ENCODE data around the gene MYO5B. TPM values are rescaled to one million over a fixed set of nuclear protein-coding genes. Genes with fewer than 3 reads are reported as not detected.

The MYO5B gene
- total RNA-seq, 2 experiments from 2014 or later = not detected

DNA sequence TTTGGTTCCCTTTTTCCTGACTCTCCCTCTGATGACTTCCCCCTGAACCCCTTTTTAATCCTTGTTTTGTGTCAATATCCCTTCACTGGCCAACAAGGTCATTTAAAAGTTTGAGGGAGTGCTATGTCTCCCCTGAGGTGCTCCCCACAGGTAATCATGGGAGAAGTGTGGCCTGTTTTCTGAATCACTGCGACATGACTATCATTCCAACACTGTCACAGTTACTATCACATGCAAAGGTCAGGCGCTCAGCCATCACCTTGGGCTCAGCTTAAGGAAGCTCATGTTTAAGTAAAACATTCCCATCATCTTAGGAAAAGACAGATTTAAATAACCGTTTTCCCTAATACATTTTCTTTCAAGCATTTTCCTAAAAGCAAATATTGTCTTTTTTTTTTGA is 360.7 kb downstream of the MYO5B start:
- Mint-ChIP-seq H3K4me1 (peaks cover 3% of the 10 kb centered on the region), H3K9me3 (peaks cover 3% of the 10 kb centered on the region), H3K27me3 (peaks cover 3% of the 10 kb centered on the region), H3K27ac (no peak overlapping the region), H3K36me3 (peaks cover 25% of the 10 kb centered on the region), H3K4me3 (no peak overlapping the region)
- DNase-seq (no peak), ATAC-seq (ENCODE audit: low read depth) (no peak)
- POLR2A ChIA-PET = no interaction called here

DNA sequence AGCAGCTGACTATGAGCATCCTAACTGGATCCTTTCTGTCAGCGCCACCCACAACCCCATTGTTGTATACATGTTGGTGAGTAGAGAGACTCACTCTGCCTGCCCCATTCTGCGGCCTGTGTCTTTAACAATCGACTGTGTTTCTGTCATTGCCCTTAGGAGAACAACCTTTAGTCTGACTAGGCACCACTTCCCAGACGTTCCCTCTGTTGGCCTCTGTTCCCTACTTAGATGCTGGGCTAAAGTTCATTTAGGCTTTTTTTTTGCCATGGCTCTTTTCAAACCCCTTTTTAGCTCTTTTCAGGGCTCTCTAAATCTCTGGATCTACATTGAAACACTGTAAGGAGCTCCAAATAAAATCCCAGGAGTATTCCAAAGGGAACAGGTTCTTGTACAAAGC is 361.1 kb downstream of the MYO5B start:
- no peak overlapping the region for H3K4me3 Mint-ChIP-seq
- H3K36me3 Mint-ChIP-seq = peaks cover 25% of the 10 kb centered on the region
- peaks cover 3% of the 10 kb centered on the region for H3K4me1 Mint-ChIP-seq
- POLR2A ChIA-PET = no interaction called here
- H3K27ac Mint-ChIP-seq = no peak overlapping the region
- no peak for ATAC-seq (ENCODE audit: low read depth)
- no peak for DNase-seq
- peaks cover 5% of the 10 kb centered on the region for H3K27me3 Mint-ChIP-seq
- H3K9me3 Mint-ChIP-seq = peaks cover 5% of the 10 kb centered on the region

DNA sequence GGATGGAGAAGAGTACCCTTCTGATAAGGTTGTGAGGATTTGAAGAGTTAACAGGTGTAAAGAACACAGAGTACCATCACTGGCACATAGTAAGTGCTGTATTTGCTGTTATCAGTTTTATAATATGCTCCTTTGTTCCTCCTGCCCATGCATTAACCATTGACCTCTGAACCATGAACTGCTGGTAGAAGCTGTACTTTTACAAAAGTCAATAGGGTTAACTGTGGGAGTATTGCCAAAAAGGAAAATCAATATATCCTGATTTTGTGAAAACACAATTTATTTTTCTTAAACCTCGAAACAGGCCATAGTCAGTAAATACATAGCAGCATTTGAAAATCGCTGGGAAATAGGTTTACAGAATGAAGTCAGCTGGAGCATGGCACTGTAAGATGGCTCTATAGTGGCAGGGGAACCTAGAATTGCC is 362.7 kb downstream of the MYO5B start:
- ATAC-seq (ENCODE audit: low read depth) (no peak), DNase-seq (no peak)
- H3K27ac Mint-ChIP-seq = no peak overlapping the region
- POLR2A ChIA-PET = no interaction called here
- H3K36me3 Mint-ChIP-seq = peaks cover 31% of the 10 kb centered on the region
- H3K9me3 Mint-ChIP-seq = peaks cover 12% of the 10 kb centered on the region
- H3K4me3 Mint-ChIP-seq = no peak overlapping the region
- peaks cover 8% of the 10 kb centered on the region for H3K27me3 Mint-ChIP-seq
- H3K4me1 Mint-ChIP-seq = peaks cover 3% of the 10 kb centered on the region

DNA sequence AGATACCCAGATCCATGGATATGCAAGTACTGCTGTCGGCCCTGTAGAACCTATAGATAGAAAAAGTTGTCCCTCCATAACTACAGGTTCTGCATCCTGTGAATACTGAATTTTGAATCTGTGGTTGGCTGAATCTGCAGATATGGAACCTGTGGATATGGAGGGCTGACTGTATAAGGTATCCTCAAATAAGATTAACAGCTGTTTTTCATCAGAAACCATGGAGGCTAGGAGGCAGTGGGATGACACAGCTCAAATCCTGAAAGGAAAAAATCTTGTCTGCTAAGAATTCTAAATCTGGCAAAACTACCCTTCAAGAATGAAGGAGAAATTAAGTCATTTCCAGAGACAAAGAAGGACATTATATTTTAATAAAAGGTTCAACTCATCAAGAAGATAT is 367.0 kb downstream of the MYO5B start:
- Mint-ChIP-seq H3K4me1 (peaks cover 3% of the 10 kb centered on the region), H3K36me3 (peaks cover 61% of the 10 kb centered on the region), H3K4me3 (no peak overlapping the region), H3K27me3 (peaks cover 8% of the 10 kb centered on the region), H3K27ac (no peak overlapping the region), H3K9me3 (peaks cover 17% of the 10 kb centered on the region)
- ATAC-seq (ENCODE audit: low read depth) = no peak
- no peak for DNase-seq
- POLR2A ChIA-PET = no interaction called here

GRCh38 chr18:49819823-49820671 is 374.9 kb downstream of the MYO5B start:
- H3K4me1 Mint-ChIP-seq = peaks cover 61% of the 10 kb centered on the region
- DNase-seq (peak; percentile 58), ATAC-seq (ENCODE audit: low read depth) (peak; percentile 79)
- H3K4me3 Mint-ChIP-seq = peak overlapping the region; percentile 71
- peaks cover 56% of the 10 kb centered on the region for H3K36me3 Mint-ChIP-seq
- H3K27ac Mint-ChIP-seq = peak overlapping the region; percentile 97
- no peaks in the 10 kb centered on the region for H3K27me3 Mint-ChIP-seq
- POLR2A ChIA-PET = interaction anchor here (0.7 to 2.2 kb wide), 7 partner anchors 7 to 461 kb away, joined by 3 to 12 read pairs (median 4); partner anchors contain the start of genes C18orf32 and MBD1
- H3K9me3 Mint-ChIP-seq = no peaks in the 10 kb centered on the region

DNA sequence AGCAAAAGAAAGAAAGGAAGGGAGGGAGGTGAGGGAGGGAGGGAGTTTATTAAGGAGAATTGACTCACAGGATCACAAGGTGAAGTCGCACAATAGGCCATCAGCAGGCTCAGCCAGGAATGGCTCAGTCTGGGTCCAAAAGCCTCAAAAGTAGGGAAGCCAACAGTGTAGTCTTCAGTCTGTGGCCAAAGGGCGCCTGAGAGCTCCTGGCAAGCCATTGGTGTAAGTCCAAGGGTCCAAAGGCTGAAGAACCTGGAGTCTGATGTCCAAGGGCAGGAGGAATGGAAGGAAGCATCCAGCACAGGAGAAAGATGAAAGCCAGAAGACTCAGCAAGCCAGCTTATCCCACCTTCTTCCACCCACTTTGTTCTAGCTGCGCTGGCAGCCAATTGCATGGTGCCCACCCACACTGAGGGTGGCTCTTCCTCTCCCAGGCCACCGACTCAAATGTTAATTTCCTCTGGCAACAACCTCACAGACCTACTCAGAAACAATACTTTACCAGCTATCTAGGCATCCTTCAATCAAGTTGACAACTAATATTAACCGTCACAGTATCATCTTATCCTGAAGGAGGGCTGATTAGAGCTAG is 375.8 kb downstream of the MYO5B start:
- H3K4me3 Mint-ChIP-seq = peak overlapping the region; percentile 71
- peaks cover 63% of the 10 kb centered on the region for H3K4me1 Mint-ChIP-seq
- no peak for ATAC-seq (ENCODE audit: low read depth)
- H3K27ac Mint-ChIP-seq = peak overlapping the region; percentile 97
- H3K9me3 Mint-ChIP-seq = no peaks in the 10 kb centered on the region
- no peak for DNase-seq
- H3K36me3 Mint-ChIP-seq = peaks cover 51% of the 10 kb centered on the region
- no peaks in the 10 kb centered on the region for H3K27me3 Mint-ChIP-seq
- POLR2A ChIA-PET = interaction anchor here (0.7 to 2.2 kb wide), 6 partner anchors 8 to 488 kb away, joined by 3 to 12 read pairs (median 4); partner anchors contain the start of genes C18orf32 and MBD1

- Mint-ChIP-seq H3K27me3 (no peaks in the 10 kb centered on the region), H3K4me3 (peak overlapping the region; percentile 17), H3K27ac (peak overlapping the region; percentile 97), H3K4me1 (peaks cover 63% of the 10 kb centered on the region), H3K9me3 (no peaks in the 10 kb centered on the region), H3K36me3 (peaks cover 44% of the 10 kb centered on the region)
- POLR2A ChIA-PET = no interaction called here
- ATAC-seq (ENCODE audit: low read depth) = no peak
- DNase-seq = no peak
Measured at GRCh38 chr18:49817947-49818346, 377.0 kb downstream of the MYO5B start.

DNA sequence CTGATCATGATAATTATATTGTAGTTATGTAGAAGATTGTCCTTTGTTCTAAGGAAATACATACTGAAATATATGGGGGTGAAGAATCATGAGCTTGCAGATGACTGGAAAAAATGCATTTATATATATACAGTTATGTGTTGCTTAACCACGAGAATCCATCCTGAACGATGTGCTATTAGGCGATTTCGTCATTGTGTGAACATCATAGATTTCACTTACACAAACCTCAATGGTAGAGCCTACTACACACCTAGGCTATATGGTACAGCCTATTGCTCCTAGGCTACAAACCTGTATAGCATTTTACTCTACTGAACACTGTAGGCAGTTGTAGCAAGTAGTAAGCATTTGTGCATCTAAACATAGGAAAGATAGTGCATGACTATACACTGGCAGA is 379.0 kb downstream of the MYO5B start:
- POLR2A ChIA-PET = no interaction called here
- peaks cover 62% of the 10 kb centered on the region for H3K4me1 Mint-ChIP-seq
- peak overlapping the region; percentile 93 for H3K4me3 Mint-ChIP-seq
- H3K27ac Mint-ChIP-seq = no peak overlapping the region
- H3K27me3 Mint-ChIP-seq = no peaks in the 10 kb centered on the region
- ATAC-seq (ENCODE audit: low read depth) = no peak
- H3K9me3 Mint-ChIP-seq = no peaks in the 10 kb centered on the region
- peaks cover 37% of the 10 kb centered on the region for H3K36me3 Mint-ChIP-seq
- DNase-seq = no peak

DNA sequence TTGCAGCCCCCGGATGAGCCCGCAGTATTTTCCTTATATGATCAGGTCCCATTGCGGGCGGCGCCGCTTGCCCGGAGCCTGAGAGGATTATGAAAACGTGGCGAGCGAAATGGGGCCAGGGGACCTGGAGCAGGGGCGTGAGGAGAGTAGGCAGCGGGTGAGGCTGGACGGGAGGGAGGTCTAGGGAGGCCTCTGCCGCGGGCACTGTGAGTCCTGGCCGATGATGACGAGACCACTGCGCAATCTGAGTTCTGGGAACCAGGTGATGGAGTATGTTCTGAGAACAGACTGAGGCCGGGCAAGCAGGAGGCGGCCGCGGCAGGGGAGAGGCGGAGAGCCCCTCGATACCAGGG is 380.8 kb downstream of the MYO5B start:
- peak; percentile 65 for ATAC-seq (ENCODE audit: low read depth)
- H3K4me1 Mint-ChIP-seq = peaks cover 53% of the 10 kb centered on the region
- H3K27ac Mint-ChIP-seq = peak overlapping the region; percentile 97
- POLR2A ChIA-PET = interaction anchor here (0.6 to 1.0 kb wide), 8 partner anchors 9 to 565 kb away, joined by 3 to 6 read pairs (median 3); partner anchors contain the start of gene C18orf32
- H3K27me3 Mint-ChIP-seq = no peaks in the 10 kb centered on the region
- H3K36me3 Mint-ChIP-seq = peaks cover 45% of the 10 kb centered on the region
- peaks cover 3% of the 10 kb centered on the region for H3K9me3 Mint-ChIP-seq
- no peak for DNase-seq
- peak overlapping the region; percentile 93 for H3K4me3 Mint-ChIP-seq

DNA sequence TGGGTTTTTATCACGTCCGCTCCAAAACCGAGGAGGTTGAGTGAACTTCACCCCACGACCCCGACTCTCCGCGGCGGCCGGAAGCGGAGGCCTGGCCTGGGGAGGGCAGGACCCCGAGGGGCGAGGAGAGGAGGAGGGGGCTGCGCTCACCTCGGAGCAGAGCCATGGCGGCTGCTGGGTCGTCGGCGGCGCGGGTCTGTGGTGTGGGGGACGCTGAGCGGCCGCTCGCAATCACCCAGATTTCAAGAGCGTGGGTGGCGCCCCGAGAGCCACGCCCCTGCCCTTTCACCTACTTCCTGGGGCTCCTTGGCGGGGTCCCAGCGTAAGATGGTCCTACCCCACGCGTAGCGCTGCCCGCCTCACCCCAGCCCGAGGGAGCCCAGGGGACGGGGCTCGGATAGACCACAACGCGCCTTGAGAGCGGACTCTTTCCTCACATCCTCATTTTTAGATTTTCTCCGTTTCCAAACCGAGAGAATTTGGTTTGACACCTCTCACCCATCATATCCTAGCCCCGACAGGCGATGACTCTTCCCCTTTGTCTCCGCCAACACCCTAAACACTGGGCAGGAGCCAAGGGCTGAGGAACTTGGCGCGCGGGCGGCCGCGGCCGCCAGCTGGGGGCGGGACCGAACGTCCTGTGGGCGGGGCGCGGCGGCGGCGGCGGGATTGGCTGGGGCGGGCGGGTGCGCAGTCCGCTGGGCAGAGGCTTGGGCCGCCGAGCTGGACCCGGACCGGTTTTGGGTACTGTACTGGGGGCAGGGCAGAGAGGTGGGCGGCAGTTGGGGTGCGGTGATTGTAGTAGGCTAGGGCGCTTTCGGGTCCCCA is 381.4 kb downstream of the MYO5B start, which contains the start of gene ACAA2:
ACAA2 (minus strand) TSS at position 215 of the 828 bp plus-strand sequence; CDS start at position 166, 49 bp downstream.
- ATAC-seq (ENCODE audit: low read depth) (peak; percentile 84), DNase-seq (peak; percentile 90)
- peak within 1 kb of the TSS; percentile 97 for H3K27ac Mint-ChIP-seq
- H3K4me3 Mint-ChIP-seq = peak within 1 kb of the TSS; percentile 93
- H3K4me1 Mint-ChIP-seq = peaks cover 52% of the 10 kb centered on the region
- POLR2A ChIA-PET = interaction anchor here (0.6 to 1.2 kb wide), 11 partner anchors 7 to 565 kb away, joined by 3 to 6 read pairs (median 3); partner anchors contain the start of gene C18orf32
- H3K27me3 Mint-ChIP-seq = no peaks in the 10 kb centered on the region
- peaks cover 49% of the 10 kb centered on the region for H3K36me3 Mint-ChIP-seq
- peaks cover 7% of the 10 kb centered on the region for H3K9me3 Mint-ChIP-seq

DNA sequence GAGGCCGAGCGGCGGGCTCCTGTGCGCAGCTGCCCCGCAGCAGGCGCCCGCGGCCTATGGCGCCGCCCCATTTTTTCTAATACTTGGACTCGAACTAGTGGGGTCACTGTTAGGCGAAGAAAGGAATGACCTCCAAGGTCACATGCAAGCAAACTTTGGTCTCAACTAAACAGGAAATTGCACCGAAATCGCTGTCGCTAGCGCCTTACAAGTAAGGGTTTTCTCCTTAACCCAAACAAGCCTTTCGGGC is 382.0 kb downstream of the MYO5B start:
- Mint-ChIP-seq H3K4me3 (peak overlapping the region; percentile 93), H3K36me3 (peaks cover 48% of the 10 kb centered on the region), H3K9me3 (peaks cover 10% of the 10 kb centered on the region), H3K4me1 (peaks cover 49% of the 10 kb centered on the region), H3K27me3 (no peaks in the 10 kb centered on the region), H3K27ac (peak overlapping the region; percentile 97)
- POLR2A ChIA-PET = interaction anchor here (1.0 to 1.2 kb wide), 3 partner anchors 8 to 24 kb away, joined by 3 to 5 read pairs (median 3); no protein-coding TSS in a partner anchor
- DNase-seq (no peak), ATAC-seq (ENCODE audit: low read depth) (peak; percentile 1)

DNA sequence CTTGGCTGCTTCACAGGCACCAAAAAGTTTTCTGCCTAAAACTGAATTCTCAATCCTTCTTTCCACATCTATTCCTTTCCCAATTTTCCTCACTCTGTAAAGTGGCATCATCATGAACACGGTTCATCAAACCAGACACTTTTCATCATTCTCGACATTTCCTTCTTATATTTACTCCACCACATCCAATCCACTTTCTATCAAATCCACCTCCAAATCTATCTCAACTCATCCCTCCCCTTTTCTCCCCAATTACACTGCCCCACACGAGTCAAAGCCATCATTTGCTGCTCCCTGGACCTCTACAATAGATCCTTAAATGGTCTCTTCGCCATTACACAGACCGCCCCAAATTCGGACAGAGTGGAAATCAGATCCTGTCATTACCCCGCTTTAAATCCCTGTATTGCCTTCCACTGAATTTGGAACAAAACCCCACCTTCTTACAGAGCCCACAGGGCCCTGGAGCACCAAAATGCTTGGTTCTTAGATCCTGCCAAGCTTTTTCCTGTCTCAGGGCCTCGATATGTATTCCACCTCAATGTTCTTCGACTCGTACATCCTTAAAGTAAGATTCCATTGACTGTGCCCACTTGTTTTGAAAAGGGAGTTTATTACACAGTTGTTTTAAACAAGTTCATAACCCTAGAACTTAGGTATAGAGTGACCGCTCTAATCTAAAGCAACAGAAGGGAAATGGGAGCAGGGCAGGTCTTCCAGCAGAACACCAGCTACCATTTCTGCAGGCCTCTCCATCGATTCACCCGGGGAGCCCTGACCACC is 382.5 kb downstream of the MYO5B start:
- Mint-ChIP-seq H3K4me3 (peak overlapping the region; percentile 93), H3K27ac (peak overlapping the region; percentile 97), H3K36me3 (peaks cover 47% of the 10 kb centered on the region), H3K9me3 (peaks cover 10% of the 10 kb centered on the region), H3K27me3 (no peaks in the 10 kb centered on the region), H3K4me1 (peaks cover 45% of the 10 kb centered on the region)
- DNase-seq = no peak
- ATAC-seq (ENCODE audit: low read depth) = no peak
- POLR2A ChIA-PET = interaction anchor here (1.0 to 1.7 kb wide), 5 partner anchors 8 to 214 kb away, joined by 3 to 8 read pairs (median 5); no protein-coding TSS in a partner anchor

Measured in activated naive CD8-positive, alpha-beta T cell treated with anti-CD3 and anti-CD28 coated beads, Interleukin-2, amount 10 ng/mL, durations not matched to agents 7 days and 5 days (primary cell).